Erythroblast (primary cell): ENCODE data around the gene ZBED2.

Experiments used
- GATA1 ChIP-seq: IDR thresholded peaks from 2 replicates; pipeline ENCODE4 v1.6.1; 2011; ENCODE audit warnings: low read depth, mild to moderate bottlenecking, control low read depth, low read length, moderate library complexity
- POLR2A ChIP-seq: IDR thresholded peaks from 2 replicates; pipeline ENCODE4 v1.6.1; 2011; ENCODE audit warnings: mild to moderate bottlenecking, low read length

- TF ChIP-seq POLR2A (no peak), GATA1 (no peak)
Observed at GRCh38 chr3:111613294-111613693, 18.1 kb upstream of the ZBED2 start.
